ENCODE results near the gene TRIM71. TPM values are rescaled to one million over a fixed set of nuclear protein-coding genes. Genes with fewer than 3 reads are reported as not detected.

TRIM71 gene
- total RNA-seq, 1 experiment from 2014 or later = 376 TPM

GRCh38 chr3:32841341-32841740 lies 23.5 kb downstream of the TRIM71 start:
- Histone ChIP-seq H3K56ac (ENCODE audit: insufficient read length, low read depth, low read length) (no peak overlapping the region), H2BK120ac (ENCODE audit: low read depth, low read length, poor library complexity, severe bottlenecking) (no peak overlapping the region), H3T11ph (ENCODE audit: low read length) (no peak overlapping the region), H2AK5ac (ENCODE audit: insufficient read length, low read length) (no peak overlapping the region), H3K27me3 (ENCODE audit: insufficient read depth, low read length) (no peaks in the 10 kb centered on the region), H2BK12ac (ENCODE audit: insufficient read length, low read depth, low read length) (no peak overlapping the region), H3K79me2 (ENCODE audit: insufficient read depth, low read length) (peaks cover 85% of the 10 kb centered on the region), H2AFZ (ENCODE audit: low read length) (no peak overlapping the region), H4K20me1 (ENCODE audit: control insufficient read depth, insufficient read depth, insufficient read length) (no peaks in the 10 kb centered on the region), H3K27ac (ENCODE audit: insufficient read length, low read depth, low read length) (no peak overlapping the region), H3K23me2 (ENCODE audit: insufficient read length, low read depth, low read length, poor library complexity, severe bottlenecking) (peaks cover 7% of the 10 kb centered on the region), H2BK5ac (ENCODE audit: insufficient read length, low read length) (no peak overlapping the region), H3K14ac (ENCODE audit: insufficient read depth, low read length) (no peak overlapping the region), H3K79me1 (ENCODE audit: insufficient read depth, low read depth, low read length, poor library complexity, severe bottlenecking) (no peaks in the 10 kb centered on the region), H3K9ac (ENCODE audit: extremely low read depth, insufficient read length, low read length) (no peak overlapping the region), H2BK15ac (ENCODE audit: low read depth, low read length) (no peak overlapping the region), H3K4ac (ENCODE audit: low read depth, low read length) (no peak overlapping the region), H2BK20ac (ENCODE audit: low read depth, low read length, poor library complexity, severe bottlenecking) (no peak overlapping the region), H3K23ac (ENCODE audit: insufficient read length, low read depth, low read length) (no peak overlapping the region), H4K91ac (ENCODE audit: insufficient read length, low read depth, low read length) (no peak overlapping the region), H3K9me3 (ENCODE audit: control insufficient read depth, low read depth, low read length) (no peaks in the 10 kb centered on the region), H4K5ac (ENCODE audit: insufficient read length, low read depth, low read length) (no peak overlapping the region), H3K4me1 (ENCODE audit: insufficient read depth, low read length) (peaks cover 48% of the 10 kb centered on the region), H3K4me2 (ENCODE audit: insufficient read depth, insufficient read length, low read length) (no peak overlapping the region), H3K18ac (ENCODE audit: insufficient read length, low read depth, low read length) (no peak overlapping the region), H4K8ac (replicated peaks; ENCODE audit: insufficient read length, low read depth, low read length) (no peak overlapping the region)
- no peak for DNase-seq
- WGBS (ENCODE audit: extremely low coverage, insufficient read length, low lambda C conversion rate) = no CpG with 5 or more reads among the region's 12 CpGs
- Mint-ChIP-seq H3K27me3 (ENCODE audit: low read depth) (no peaks in the 10 kb centered on the region; the same call in 1 of the 2 replicates), H3K27ac (peak overlapping the region; percentile 98 to 99 (median 99)), H3K4me3 (peak overlapping the region; percentile 45 to 76), H3K36me3 (ENCODE audit: insufficient read depth in 1 of 3, low read depth in 3 of 3) (peaks cover 7 to 11% (median 8%) of the 10 kb centered on the region in 3 experiments; a peak in 6 of 7 replicates), H3K4me1 (peaks cover 88 to 93% of the 10 kb centered on the region in 2 experiments), H3K9me3 (no peaks in the 10 kb centered on the region)
- TF ChIP-seq CTCF (conservative IDR thresholded peaks at IDR 0.05) = no peak
